Vagina (tissue), 2 donors: Measurements from ENCODE around the gene GJA5. TPM values are rescaled to one million over a fixed set of nuclear protein-coding genes. Genes with fewer than 3 reads are reported as not detected.

ENCODE experiments used
- DNase-seq, 2 donors: peaks; one replicate each; pipeline ENCODE4 v3.0.0-alpha.2; 2017; ENCODE audit errors: extremely low spot score in 2 of 2
- H3K27ac ChIP-seq: fragments of 200-600 bp; sonication (generic); one replicate; pipeline ENCODE4 v1.5.1; 2019
- H3K27me3 ChIP-seq: fragments of 200-600 bp; sonication (generic); one replicate; pipeline ENCODE4 v1.5.1; 2019
- H3K36me3 ChIP-seq, 2 donors: fragments of 200-600 bp; sonication (generic); one replicate each; pipeline ENCODE4 v1.5.1; 2017 to 2019
- H3K4me1 ChIP-seq: fragments of 200-600 bp; sonication (generic); one replicate; pipeline ENCODE4 v1.5.1; 2019
- H3K4me3 ChIP-seq, 2 donors: fragments of 200-600 bp; sonication (generic); 1 replicate in 1 of 2; 2 replicates in 1 of 2; pipeline ENCODE4 v1.5.1; 2016 to 2019
- H3K9me3 ChIP-seq: fragments of 200-600 bp; sonication (generic); one replicate; pipeline ENCODE4 v1.5.1; 2019
- CTCF ChIP-seq, 3 experiments: fragments of 450-650 bp in 2 of 3; fragments of 200-600 bp in 1 of 3; sonication (generic) in 1 of 3; IDR thresholded peaks; one replicate each; pipeline ENCODE4 v1.5.1; 2017 to 2019; ENCODE audit warnings: antibody characterized with exemption in 3 of 3, mild to moderate bottlenecking in 2 of 3, moderate library complexity in 2 of 3
- POLR2A ChIP-seq, 2 donors: fragments of 450-650 bp; IDR thresholded peaks; one replicate each; pipeline ENCODE4 v1.6.1; 2017; ENCODE audit warnings: antibody characterized with exemption in 2 of 2, mild to moderate bottlenecking in 2 of 2, moderate library complexity in 2 of 2
- POLR2AphosphoS5 ChIP-seq, 2 donors: sonication (generic); formaldehyde crosslinking; IDR thresholded peaks; one replicate each; pipeline ENCODE4 v1.9.0; 2017; ENCODE audit warnings: antibody characterized with exemption in 2 of 2, mild to moderate bottlenecking in 2 of 2, low read depth in 1 of 2; ENCODE audit not compliant: insufficient read depth in 1 of 2
- intact Hi-C: fragments of 100-400 bp; cut with DNase I; formaldehyde crosslinking; loops from one replicate; pipeline ENCODE4 v1.15.1; 2023
- total RNA-seq: library from RNA; depleted of rRNA; stranded (reverse); fragments of >200 nt; gene quantifications from one replicate; pipeline ENCODE4 v1.2.3, GENCODE V29; 2016

Gene GJA5
- total RNA-seq, 1 donor from 2014 or later, result 11.5 TPM

GRCh38 chr1:147757015-147757990 is 3.1 kb downstream of the GJA5 start:
- Histone ChIP-seq H3K9me3 (no peaks in the 10 kb centered on the region), H3K4me1 (no peaks in the 10 kb centered on the region), H3K27me3 (no peaks in the 10 kb centered on the region), H3K36me3 (no peaks in the 10 kb centered on the region), H3K4me3 (no peak overlapping the region), H3K27ac (no peak overlapping the region)
- no peak for DNase-seq
- TF ChIP-seq POLR2AphosphoS5 (IDR thresholded peaks at IDR 0.05; ENCODE audit: insufficient read depth in 1 of 2, low read depth in 1 of 2) (no peak), CTCF (IDR thresholded peaks at IDR 0.05) (no peak), POLR2A (IDR thresholded peaks at IDR 0.05) (no peak)
- intact Hi-C loops, result no loop called here

- Histone ChIP-seq H3K4me3 (no peak overlapping the region), H3K9me3 (no peaks in the 10 kb centered on the region), H3K27ac (no peak overlapping the region), H3K4me1 (no peaks in the 10 kb centered on the region), H3K36me3 (no peaks in the 10 kb centered on the region), H3K27me3 (no peaks in the 10 kb centered on the region)
- TF ChIP-seq POLR2A (IDR thresholded peaks at IDR 0.05) (no peak), POLR2AphosphoS5 (IDR thresholded peaks at IDR 0.05; ENCODE audit: insufficient read depth in 1 of 2, low read depth in 1 of 2) (no peak), CTCF (IDR thresholded peaks at IDR 0.05) (no peak)
- intact Hi-C loops, result no loop called here
- no peak for DNase-seq
Measured at GRCh38 chr1:147756341-147756740, 4.1 kb downstream of the GJA5 start.

- intact Hi-C loops, result no loop called here
- H3K27me3 ChIP-seq, result no peaks in the 10 kb centered on the region
- H3K9me3 ChIP-seq, result no peaks in the 10 kb centered on the region
- H3K36me3 ChIP-seq, result no peaks in the 10 kb centered on the region
- no peak for DNase-seq
- no peak overlapping the region for H3K27ac ChIP-seq
- no peak overlapping the region for H3K4me3 ChIP-seq
- H3K4me1 ChIP-seq, result no peaks in the 10 kb centered on the region
- TF ChIP-seq POLR2AphosphoS5 (IDR thresholded peaks at IDR 0.05; ENCODE audit: insufficient read depth in 1 of 2, low read depth in 1 of 2), result no peak
- no peak for TF ChIP-seq CTCF (IDR thresholded peaks at IDR 0.05)
- TF ChIP-seq POLR2A (IDR thresholded peaks at IDR 0.05), result no peak
Measured at GRCh38 chr1:147754661-147755060, 5.7 kb downstream of the GJA5 start.

GRCh38 chr1:147753081-147753480 is 7.3 kb downstream of the GJA5 start:
- no peak for TF ChIP-seq CTCF (IDR thresholded peaks at IDR 0.05)
- no peak for TF ChIP-seq POLR2AphosphoS5 (IDR thresholded peaks at IDR 0.05; ENCODE audit: insufficient read depth in 1 of 2, low read depth in 1 of 2)
- TF ChIP-seq POLR2A (IDR thresholded peaks at IDR 0.05), result no peak
- intact Hi-C loops, result no loop called here
- no peak overlapping the region for H3K4me3 ChIP-seq
- H3K27ac ChIP-seq, result no peak overlapping the region
- no peaks in the 10 kb centered on the region for H3K27me3 ChIP-seq
- H3K9me3 ChIP-seq, result no peaks in the 10 kb centered on the region
- no peak for DNase-seq
- no peaks in the 10 kb centered on the region for H3K36me3 ChIP-seq
- H3K4me1 ChIP-seq, result no peaks in the 10 kb centered on the region

- H3K36me3 ChIP-seq, result no peaks in the 10 kb centered on the region
- no peaks in the 10 kb centered on the region for H3K9me3 ChIP-seq
- DNase-seq, result no peak
- TF ChIP-seq CTCF (IDR thresholded peaks at IDR 0.05), result no peak
- no peak for TF ChIP-seq POLR2A (IDR thresholded peaks at IDR 0.05)
- no peak for TF ChIP-seq POLR2AphosphoS5 (IDR thresholded peaks at IDR 0.05; ENCODE audit: insufficient read depth in 1 of 2, low read depth in 1 of 2)
- no peak overlapping the region for H3K4me3 ChIP-seq
- intact Hi-C loops, result no loop called here
- H3K27ac ChIP-seq, result no peak overlapping the region
- no peaks in the 10 kb centered on the region for H3K4me1 ChIP-seq
- H3K27me3 ChIP-seq, result no peaks in the 10 kb centered on the region
Measured at GRCh38 chr1:147752511-147752910, 7.9 kb downstream of the GJA5 start.
